IPS-11a (cell line): ENCODE measurements around the gene SORL1.
"Not testable (repeated sequence)": the region's sequence is repeated elsewhere in the genome, so short reads cannot be mapped to it uniquely, and the experiment has no call there.

Source experiments
- H3K4me3 ChIP-seq: one replicate; pipeline ENCODE4 v1.5.1; 2013; ENCODE audit warnings: low read depth, low read length, control low read depth

The SORL1 gene

DNA sequence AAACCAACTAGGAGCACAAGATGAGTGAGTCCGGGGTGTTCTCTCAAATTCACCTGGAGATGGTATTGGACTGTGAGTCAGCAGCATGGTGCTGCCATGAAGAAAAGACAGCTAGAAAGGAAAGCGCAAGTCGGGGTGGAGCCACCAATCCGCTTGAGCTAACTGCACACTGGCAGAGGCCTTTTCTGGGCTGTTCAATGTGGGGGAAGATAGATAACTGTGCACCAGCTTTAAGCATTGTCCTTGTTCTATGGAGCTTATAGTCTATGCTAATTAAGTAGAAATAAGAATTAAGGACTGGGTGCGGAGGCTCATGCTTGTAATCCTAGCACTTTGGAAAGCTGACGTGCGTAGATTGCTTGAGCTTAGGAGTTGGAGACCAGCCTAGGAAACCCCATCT, 22.6 kb downstream of the SORL1 start:
- no peak overlapping the region for H3K4me3 ChIP-seq

GRCh38 chr11:121476379-121477032, 24.4 kb downstream of the SORL1 start:
- H3K4me3 ChIP-seq, result no peak overlapping the region

DNA sequence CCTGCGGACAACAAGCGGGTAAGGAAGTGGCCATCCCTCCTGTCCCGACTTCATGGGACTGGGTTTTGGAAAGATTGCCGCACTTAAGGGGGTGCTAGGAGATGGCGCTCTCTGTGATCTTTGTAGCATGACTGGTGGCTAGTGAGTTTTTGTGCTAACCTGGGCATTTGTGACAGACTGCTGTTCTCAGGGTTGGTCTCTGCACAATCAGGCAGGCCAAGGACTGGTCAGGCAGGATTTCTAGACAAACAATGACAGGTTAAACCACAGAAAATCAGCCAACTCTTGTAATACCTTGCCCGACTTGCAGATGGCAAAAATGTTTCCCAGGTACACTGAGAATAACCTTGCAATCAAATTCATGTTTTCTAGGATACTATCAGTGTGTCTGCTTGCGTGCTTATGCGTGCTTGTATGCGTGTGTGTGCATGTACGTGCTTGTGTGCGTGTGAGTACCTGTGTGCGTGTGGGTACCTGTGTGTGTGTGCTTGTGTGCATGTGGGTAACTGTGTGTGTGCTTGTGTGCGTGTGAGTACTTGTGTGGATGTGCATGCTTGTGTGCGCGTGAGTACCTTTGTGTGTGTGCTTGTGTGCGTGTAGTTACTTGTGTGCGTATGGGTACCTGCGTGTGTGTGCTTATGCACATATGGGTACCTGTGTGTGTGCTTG, 26.2 kb downstream of the SORL1 start:
- no peak overlapping the region for H3K4me3 ChIP-seq

DNA sequence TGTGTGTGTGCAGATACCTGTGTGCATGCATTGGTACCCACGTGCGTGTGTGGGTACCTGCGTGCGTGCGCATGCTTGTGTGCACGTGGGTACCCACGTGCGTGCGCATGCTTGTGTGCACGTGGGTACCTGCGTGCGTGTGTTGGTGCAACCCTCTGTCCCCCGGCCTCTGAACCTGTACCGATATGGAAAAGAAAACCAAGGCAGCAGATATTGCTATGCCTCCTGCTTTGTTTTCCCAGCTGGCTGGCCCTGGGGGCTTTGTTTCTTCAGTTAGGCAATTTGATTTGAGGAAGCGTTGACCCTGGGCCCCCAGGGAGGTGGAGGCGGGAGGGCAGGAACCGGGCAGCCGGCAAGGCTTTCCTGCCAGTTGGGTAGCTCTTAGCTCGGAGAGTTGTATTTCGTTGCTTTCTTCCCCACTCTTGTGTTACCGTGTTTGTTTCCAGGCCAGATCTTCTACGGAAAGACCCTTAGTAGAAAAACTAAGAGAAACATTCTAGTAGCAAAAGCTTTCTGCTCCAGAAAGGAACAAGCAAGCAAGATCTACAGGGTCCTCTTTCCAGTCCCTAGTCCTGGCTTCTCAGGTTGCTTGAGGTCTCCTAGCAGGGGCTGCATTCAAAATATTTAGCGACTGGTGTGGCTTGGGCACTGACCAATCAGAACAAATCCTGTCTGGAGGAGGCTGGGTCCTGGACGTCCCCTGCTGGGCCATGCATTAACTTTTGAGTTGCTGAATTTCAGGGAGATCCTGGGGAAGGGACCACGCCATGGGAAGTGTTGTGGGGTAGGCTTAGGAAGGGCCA, 27.0 kb downstream of the SORL1 start:
- H3K4me3 ChIP-seq, result no peak overlapping the region

DNA sequence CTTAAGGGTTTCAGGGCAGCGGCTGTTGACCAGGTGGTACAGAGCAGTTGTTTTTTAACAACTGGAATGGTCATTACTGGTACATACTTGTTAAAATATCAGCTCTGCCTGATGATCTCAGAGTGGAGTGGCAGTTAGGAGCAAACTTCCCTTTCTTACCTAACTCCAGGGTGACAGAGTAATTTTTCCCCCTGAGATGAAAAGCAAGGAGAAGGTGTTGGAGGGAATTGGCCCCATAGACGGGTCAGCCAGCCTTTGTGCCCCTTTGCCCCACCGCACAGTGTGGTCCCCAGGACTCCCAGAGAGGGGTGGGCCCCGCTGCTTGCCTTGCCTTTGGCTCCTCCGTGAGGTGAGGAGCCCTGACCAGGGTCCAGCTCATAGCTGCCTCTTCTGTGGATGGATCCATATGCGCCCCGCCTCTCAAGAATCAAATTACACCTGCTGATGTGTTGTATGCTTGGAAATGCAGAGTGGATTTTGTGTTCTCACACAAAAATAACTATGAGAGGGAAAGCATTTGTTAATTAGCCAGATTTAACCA, 27.7 kb downstream of the SORL1 start:
- no peak overlapping the region for H3K4me3 ChIP-seq

- not testable (repeated sequence) for H3K4me3 ChIP-seq
Measured at GRCh38 chr11:121481484-121482230, 29.5 kb downstream of the SORL1 start.

DNA sequence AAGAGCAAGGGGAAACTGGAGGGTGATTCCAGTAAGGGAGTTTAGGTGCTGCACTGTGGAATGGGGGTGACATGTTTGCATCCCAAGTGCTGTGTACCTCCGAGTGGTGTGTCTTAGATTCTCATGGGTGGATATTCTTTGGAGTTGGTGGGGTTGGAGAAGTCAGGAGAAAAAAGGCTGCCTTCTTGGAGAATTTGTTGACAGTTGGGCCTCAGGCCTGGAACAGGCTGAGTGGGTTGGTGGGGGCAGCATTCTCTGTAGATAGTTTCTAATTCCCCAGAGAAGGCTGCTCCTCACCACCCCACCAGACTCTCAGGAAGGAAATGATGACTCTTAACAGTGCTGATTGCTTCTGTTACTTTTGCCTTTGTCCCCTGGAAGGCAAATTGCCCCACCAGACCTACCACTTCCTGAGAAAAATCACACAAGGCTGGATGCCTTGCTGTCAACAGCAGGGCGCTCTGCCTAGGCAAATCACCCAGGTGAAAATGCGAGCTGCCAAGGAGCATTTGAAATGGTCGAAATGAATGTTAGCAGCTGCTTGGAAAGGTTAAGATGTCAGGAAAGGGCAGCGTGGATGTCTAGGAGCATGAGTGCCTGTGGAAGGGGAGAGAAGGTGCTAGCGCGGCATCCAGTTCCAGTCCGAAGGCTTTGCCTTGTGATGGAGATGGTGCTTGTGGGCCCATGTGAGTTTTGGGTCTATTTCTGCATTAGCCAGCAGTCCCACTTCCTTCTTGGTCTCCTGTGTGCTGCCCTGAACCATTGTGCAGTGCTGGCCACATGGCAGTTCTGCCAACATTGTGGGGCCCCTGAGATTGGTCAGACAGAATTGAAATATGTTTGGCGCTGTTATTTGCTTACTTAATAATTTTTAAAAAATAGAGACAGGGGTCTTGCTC, 30.4 kb downstream of the SORL1 start:
- H3K4me3 ChIP-seq, result no peak overlapping the region

DNA sequence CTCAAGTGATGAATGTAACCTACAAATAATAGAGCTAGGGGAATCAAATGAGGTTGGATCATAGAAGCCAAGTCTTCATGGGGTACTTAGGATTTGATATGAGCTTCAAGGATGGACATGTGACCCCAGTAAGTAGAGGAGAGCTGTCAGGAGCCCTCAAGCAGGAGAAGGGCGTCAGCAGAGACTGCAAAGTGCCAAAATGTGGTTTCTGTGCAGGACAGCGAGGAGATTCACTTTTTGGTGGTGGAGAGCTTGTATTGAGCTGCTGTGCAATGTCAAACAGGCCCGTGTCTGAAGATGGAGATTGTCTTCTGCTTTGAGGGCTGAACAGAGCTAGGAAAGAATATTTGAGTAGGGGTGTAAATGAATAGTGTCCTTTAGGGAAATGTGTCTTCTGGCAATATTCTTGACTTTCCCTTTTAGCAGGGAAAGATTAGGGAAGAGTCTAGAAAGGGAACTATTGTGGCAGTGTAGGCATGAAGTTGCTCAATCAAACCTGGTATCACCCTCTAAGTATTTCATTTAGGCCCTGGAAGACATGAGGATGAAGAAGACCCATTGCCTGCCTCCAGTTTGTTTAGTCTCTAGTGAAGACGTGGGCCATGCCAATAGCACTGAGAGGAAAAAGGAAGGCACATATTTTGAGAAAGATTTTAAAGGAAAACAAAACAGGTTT, 31.8 kb downstream of the SORL1 start:
- H3K4me3 ChIP-seq, result no peak overlapping the region

GRCh38 chr11:121485216-121485615, 33.1 kb downstream of the SORL1 start:
- no peak overlapping the region for H3K4me3 ChIP-seq

DNA sequence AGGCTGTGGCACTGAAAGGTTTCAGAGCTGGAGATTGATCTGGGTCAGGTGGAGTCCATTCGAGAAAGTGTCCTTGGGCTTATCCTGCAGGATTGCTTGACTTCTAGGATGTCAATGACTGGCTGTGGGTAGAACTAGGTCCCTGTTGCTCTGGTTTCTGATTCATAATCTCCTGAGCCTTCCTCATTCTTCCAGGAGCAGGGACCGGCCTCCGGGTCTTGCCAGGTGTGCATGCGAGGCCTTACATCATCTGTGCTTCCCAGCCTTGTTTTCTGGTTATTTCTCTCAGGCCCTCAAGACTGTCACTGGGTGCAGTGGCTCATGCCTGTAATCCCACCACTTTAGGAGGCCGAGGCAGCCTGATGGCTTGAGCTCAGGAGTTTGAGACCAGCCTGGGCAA, 33.9 kb downstream of the SORL1 start:
- H3K4me3 ChIP-seq, result no peak overlapping the region

GRCh38 chr11:121487191-121487590, 35.1 kb downstream of the SORL1 start:
- no peak overlapping the region for H3K4me3 ChIP-seq

DNA sequence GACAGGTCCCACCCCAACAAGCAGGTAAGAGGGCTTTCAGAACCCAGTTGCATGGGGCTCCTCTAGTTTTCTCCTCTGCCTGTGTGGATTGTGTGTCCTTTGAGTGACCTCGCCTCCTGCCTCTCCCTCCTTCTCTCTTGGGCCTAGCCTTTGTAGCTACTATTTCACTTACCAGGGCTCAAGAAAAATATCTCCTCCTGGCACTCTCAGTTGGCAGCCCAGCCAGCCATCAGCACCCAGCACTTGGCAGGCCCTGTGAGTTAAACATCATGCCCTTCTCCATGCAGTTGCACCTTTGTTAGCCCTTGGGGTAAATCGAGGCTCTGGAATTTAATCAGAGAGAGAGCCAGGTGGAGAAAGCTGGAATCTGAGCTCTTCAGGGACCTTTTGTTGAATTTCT, 36.1 kb downstream of the SORL1 start:
- H3K4me3 ChIP-seq, result no peak overlapping the region

GRCh38 chr11:121488641-121489040, 36.5 kb downstream of the SORL1 start:
- no peak overlapping the region for H3K4me3 ChIP-seq

DNA sequence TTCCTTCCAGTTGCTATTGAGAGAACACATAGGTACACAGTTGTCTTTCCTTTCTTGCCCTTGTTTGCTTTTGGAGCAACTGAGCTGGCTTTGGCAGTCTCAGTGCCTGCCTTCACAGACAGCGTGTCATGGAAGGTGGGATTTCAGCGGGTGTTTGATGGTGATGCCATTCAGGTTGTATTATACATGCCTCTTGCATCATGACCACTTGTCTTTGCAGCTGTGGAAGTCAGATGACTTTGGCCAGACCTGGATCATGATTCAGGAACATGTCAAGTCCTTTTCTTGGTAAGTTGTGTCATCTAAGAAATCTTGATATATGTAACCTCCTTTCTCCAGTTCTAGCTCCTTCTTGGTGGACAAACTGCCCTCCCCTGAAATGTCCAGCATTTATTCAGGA, 37.7 kb downstream of the SORL1 start:
- no peak overlapping the region for H3K4me3 ChIP-seq

DNA sequence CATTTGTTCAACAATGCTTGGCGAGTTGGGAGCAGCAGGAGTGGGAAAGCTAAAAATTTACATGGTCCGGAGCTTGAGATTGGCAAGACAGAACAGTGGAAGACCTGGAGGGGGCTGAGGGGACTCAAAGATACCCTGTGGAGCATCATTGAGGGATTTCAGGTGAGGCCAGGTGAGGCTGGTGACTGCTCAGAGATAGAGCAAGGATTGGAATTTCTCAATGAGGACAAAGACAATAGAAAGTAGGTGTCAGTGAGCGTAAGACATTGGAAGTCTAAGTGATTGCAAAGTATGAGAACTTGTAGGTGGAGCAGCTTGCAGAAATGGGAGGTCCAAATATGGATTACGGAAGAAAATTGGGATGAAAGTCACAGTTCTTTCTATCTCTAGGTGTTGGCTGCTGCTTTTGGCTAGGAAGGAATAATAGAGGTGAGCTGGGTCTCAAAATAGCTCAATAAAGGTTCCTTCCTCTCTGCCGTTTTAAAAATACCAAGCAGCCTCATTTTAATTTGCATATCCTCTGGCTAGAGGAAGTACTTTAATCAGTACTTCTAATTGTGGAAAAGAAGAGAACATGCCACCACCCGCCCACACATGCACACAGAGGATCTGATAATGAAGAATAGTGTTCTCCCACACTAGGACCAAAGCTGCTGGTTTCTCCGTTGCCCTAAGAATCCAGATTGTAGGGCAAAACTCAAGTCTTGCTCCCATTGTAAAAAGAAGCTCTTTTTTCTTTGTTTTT, 42.4 kb downstream of the SORL1 start:
- no peak overlapping the region for H3K4me3 ChIP-seq

GRCh38 chr11:121497176-121497998, 45.3 kb downstream of the SORL1 start:
- H3K4me3 ChIP-seq, result no peak overlapping the region

DNA sequence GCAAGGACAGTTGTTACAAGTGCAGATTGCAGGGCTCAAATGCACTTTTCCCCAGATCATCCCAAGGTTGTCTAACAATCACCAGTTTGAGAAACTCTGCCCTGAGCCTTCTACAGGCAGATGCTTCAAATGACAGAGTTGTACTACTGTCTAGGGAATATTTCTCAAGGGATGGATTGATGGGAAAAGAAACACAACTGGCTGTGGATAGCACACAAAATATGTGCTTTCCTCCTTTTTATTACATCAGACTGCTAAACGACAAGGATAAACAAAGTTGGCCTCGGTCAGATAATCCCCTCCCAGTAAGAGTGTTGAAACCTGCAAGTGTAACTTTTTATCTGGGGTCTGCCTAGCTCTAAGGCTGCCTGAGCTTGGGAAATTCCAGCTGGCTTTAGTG, 47.3 kb downstream of the SORL1 start:
- no peak overlapping the region for H3K4me3 ChIP-seq

GRCh38 chr11:121500275-121500674, 48.2 kb downstream of the SORL1 start:
- no peak overlapping the region for H3K4me3 ChIP-seq
